Measurements from ENCODE around the gene SFSWAP.

DNA sequence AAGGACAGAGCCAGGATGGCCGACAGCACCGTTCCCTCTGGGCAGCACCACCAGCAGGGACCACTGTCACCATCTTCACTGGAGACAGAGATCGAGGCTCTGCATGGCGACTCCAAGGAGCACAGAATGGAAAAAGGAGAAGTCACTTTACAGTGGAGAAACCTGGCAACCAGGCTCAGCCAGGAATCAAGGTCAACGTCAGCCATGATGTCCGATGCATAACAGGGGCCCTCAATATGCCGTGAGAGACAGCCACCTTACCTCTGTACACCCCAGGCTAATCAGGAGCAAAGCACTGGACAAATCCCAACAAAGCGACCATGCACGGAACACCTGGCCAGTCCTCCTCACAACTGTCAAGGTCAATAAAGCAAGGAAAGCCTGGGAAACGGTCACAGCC, 20.6 kb upstream of the SFSWAP start:
- no peak for TF ChIP-seq RBAK (CRISPR knock-in tag; IDR thresholded peaks at IDR 0.05)
- TF ChIP-seq, protein P1, sequence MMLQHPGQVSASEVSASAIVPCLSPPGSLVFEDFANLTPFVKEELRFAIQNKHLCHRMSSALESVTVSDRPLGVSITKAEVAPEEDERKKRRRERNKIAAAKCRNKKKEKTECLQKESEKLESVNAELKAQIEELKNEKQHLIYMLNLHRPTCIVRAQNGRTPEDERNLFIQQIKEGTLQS (CRISPR knock-in tag; IDR thresholded peaks at IDR 0.05), result no peak
- TF ChIP-seq TBL1XR1 (IDR thresholded peaks at IDR 0.05; ENCODE audit: borderline replicate concordance, low read length, partially characterized antibody), result no peak
- TF ChIP-seq ZNF331 (CRISPR knock-in tag; IDR thresholded peaks at IDR 0.05), result no peak
- no peak for TF ChIP-seq TGIF2 (CRISPR knock-in tag; IDR thresholded peaks at IDR 0.05)
